CD4-positive, alpha-beta T cell treated with Interleukin-6 for 4 hours (primary cell): ENCODE data around the gene NPHP4.

ENCODE experiments used
- DNase-seq: peaks from one replicate; pipeline ENCODE4 v3.0.0-alpha.2; 2020; ENCODE audit warnings: mixed read lengths

The NPHP4 gene

GRCh38 chr1:5889462-5889861 is 102.8 kb downstream of the NPHP4 start:
- DNase-seq: no peak

- no peak for DNase-seq
Observed at GRCh38 chr1:5888606-5889211, 103.5 kb downstream of the NPHP4 start.

GRCh38 chr1:5887971-5888361 is 104.3 kb downstream of the NPHP4 start:
- DNase-seq: no peak

GRCh38 chr1:5887349-5887970 is 104.8 kb downstream of the NPHP4 start:
- DNase-seq: no peak

GRCh38 chr1:5886541-5887348 is 105.5 kb downstream of the NPHP4 start:
- no peak for DNase-seq

GRCh38 chr1:5886140-5886483 is 106.1 kb downstream of the NPHP4 start:
- no peak for DNase-seq

- DNase-seq: no peak
Observed at GRCh38 chr1:5885471-5886139, 106.6 kb downstream of the NPHP4 start.

- DNase-seq: no peak
Observed at GRCh38 chr1:5884110-5884509, 108.1 kb downstream of the NPHP4 start.

- DNase-seq: no peak
Observed at GRCh38 chr1:5883129-5884048, 108.8 kb downstream of the NPHP4 start.

- no peak for DNase-seq
Observed at GRCh38 chr1:5882367-5883128, 109.7 kb downstream of the NPHP4 start.

GRCh38 chr1:5881526-5882222 is 110.6 kb downstream of the NPHP4 start:
- DNase-seq: no peak

GRCh38 chr1:5880630-5881405 is 111.4 kb downstream of the NPHP4 start:
- no peak for DNase-seq

GRCh38 chr1:5879421-5879820 is 112.8 kb downstream of the NPHP4 start:
- no peak for DNase-seq

- no peak for DNase-seq
Observed at GRCh38 chr1:5878971-5879370, 113.3 kb downstream of the NPHP4 start.

- no peak for DNase-seq
Observed at GRCh38 chr1:5877683-5878530, 114.3 kb downstream of the NPHP4 start.

GRCh38 chr1:5877001-5877400 is 115.2 kb downstream of the NPHP4 start:
- no peak for DNase-seq

GRCh38 chr1:5876094-5876650 is 116.1 kb downstream of the NPHP4 start:
- no peak for DNase-seq

GRCh38 chr1:5875345-5875910 is 116.8 kb downstream of the NPHP4 start:
- DNase-seq: no peak
